Measurements from ENCODE around the gene BOD1L1.

Gene BOD1L1

DNA sequence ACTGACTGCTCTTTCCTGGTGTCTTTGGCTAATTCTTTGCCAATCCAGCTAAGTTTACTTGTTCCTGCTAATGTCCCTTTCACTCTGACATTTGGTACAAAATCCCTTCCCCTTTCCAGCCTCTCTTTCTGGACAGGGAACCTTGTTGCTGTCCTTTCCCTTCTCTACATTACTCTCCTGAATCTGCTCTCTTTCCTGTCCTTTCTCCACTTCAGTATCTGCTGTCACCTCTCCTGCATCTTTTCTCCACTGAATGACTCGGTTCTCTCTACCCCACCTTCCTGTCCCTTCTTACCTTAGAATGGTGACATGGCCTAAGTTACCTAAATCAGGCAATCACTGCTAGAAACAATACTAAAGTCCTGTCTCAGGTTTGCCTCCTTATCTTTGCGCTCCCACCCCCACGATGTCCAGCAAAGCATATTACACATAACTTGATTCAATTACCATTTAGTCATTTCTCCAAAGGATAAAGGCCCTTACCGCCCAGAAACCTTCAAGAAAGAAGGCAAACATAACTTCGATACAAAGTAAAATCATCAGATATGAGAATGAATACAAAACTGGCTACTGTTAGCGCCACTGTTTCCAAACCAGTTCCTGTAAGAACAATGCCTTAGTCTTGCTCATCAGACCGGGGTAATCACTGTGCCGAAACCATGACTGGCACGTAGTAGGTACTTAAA, 890 bp downstream of the BOD1L1 start:
- no peak for DNase-seq (ENCODE audit: extremely low read depth in 1 of 2, low read depth in 1 of 2)

DNA sequence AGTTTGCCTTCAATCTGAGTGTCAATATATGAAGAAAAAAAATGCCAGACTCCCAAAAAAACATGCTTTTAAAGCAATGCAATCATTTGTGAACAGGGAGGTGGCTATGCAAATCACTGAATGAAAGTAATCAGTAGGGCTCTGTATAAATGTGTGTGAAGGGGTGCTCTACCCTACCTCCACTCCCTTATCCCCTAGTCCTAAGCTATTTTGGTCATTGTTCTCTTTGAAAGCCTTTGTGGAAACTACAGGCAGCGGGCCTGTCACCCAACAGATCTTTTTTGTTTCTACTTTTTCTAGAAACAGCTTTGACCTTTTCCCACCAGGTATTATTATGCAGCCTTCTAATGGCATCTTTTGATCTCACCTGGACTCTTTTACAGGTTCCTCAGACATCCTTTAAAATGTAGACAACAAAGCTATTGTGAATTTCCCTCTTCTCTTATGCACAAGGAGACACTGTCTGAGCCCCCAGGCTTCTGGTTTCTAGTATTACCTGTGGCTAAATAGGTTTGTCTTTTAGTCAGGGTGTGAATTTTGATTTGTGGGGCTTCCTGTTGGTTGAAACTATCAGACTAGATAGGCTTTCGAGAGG, 9.2 kb downstream of the BOD1L1 start:
- DNase-seq (ENCODE audit: extremely low read depth in 1 of 2, low read depth in 1 of 2): no peak

DNA sequence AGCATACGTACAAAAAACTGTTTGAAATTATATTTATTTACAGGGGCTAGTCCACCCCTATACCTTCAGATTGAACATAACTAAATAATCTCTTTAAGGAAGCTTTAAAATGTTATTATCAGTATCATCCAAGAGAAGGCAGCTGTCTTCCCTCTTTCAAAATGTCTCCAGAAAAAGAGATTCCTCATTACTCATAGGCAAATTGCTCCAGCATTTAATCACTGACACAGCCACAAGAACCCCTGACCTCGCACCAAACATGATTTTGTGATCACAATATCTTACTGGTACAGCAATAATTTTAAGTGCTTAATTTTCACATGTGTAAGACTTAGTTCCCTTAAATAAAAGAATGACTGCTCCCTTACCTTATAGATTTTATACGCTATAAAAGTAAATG, 9.7 kb downstream of the BOD1L1 start:
- DNase-seq (ENCODE audit: extremely low read depth in 1 of 2, low read depth in 1 of 2): no peak

DNA sequence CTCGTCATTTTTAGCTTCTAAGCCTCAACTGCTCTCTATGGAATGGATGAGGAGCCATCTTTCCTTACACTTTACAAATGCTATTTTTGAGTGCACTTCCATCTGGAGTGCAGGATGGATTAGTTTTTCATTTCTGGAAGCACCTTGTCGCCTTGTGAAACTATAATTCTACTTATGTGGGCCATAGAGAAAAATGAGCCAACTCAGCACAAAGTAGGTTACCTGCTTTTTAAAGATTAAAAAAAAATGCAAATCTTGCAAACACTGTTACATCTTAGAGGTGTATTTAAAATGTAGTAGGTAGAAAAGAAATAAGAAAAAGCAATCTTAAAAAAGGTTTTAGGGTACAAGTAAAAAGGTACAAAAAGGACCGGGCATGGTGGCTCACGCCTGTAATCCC, 10.9 kb downstream of the BOD1L1 start:
- no peak for DNase-seq (ENCODE audit: extremely low read depth in 1 of 2, low read depth in 1 of 2)

DNA sequence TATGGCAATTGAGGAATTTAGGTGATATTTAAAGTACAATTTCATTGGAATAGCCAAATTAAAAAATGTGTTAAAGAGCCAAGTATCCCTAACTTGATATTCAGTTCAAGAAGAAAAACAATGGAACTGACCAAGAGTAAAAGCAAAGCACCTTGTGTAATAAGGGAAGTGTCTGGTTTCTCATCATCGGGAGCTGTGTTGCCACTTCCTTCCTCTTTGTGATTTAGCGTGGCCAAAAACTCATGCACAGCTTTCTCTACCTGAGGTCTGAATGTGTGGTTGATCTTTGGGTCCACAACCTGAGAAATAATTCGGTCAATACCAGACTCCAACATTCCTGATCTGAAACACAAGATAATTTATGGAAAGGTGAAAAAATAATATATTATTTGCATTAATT, 12.4 kb downstream of the BOD1L1 start:
- no peak for DNase-seq (ENCODE audit: extremely low read depth in 1 of 2, low read depth in 1 of 2)

DNA sequence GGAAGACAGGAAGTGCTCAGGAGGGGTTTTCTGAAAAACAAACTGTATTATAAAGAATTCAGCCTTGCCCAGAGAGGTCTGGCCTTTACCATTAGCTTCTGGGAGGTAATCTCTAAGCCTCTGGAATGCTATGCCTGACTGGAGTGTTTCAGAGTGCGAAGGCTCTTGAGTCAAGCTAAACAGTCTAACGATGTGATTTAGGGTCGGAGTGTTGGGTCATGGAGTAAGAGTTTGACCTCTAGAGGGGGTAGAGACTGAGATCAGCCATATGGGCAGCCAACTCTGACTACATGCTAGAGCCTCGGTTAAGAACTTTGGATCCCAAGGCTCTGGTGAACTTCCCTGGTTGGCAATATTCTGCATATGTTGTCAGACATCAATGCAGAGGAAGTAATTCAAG, 15.0 kb downstream of the BOD1L1 start:
- DNase-seq (ENCODE audit: extremely low read depth in 1 of 2, low read depth in 1 of 2): no peak

DNA sequence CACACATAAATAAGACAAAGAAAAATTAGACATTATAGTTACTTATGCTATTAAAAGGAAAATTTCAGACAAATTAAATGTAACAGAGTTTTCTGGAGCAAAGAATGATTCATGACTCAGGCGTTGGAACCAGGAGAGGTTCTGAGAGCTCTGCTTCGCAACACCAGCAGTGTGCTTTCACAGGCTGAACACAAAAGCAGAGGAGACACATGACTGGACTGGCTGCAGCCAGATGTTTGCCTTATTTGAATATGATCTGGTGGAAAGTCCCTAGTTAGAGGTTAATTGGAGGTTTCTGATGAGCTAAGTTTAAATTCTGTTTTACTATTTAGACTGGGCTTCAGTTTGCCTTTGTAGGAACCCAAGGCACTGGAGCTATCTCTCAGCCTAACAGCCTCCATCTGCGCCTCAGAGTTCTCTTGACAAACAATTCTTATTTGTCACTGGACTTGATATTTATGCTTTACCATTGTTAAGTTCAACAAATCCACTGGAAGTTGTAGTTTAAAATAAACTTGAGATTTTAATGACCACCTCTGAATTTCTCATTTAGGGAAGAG, 16.2 kb downstream of the BOD1L1 start:
- no peak for DNase-seq (ENCODE audit: extremely low read depth in 1 of 2, low read depth in 1 of 2)

DNA sequence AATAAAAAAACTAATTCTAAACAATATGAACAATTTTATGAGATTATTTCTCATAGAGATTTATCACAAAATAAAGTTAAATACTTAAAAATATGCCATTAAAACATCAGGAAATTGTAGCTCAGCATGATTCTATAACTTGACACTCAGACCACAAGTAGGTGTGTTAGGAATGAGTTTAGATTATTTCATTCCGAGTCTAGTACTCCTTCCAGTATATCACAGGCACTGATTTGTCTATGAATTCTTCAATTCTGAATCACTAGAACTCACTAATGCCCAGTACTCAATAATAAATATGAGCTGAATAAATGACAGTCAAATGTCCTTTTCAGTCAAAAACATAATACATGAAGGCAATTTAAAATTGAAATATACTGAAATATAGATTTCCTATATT, 22.2 kb downstream of the BOD1L1 start:
- no peak for DNase-seq (ENCODE audit: extremely low read depth in 1 of 2, low read depth in 1 of 2)

DNA sequence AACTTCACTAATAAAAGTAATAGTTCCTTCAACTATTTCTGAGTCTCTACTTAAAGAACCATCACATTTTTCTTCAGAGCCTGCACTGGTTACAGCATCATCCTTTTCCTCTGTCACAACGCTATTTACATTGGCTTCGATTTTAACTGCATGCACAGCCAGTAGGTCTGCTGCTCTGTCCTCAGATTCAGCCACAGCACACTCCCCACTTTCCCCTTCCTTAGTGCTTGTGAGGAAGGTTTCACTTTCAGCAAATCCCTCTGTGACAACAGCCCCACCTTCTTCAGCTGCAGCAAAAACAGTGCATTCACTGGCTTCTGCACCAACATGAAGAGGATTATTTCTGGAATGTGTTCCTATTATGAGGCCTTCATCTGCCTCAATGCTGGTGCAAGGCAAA, 25.7 kb downstream of the BOD1L1 start:
- DNase-seq (ENCODE audit: extremely low read depth in 1 of 2, low read depth in 1 of 2): no peak

DNA sequence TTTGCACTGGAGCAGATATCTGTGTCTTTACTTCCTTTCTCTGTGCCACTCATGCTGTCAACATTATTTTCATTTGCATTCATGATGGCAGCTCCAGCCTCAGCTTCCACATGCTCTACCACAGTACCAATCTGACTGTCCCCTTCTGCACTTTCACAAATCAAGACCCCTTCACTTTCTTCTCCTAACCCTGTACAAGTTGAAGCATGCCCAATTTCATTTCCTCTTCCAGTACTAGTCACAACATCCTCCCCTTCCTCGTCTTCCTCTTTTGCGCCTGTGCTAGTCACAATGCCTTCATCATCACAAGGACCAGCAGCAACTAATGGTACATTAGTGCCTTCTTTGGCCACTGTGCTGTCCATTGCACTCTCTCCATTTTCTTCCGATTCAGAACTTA, 26.5 kb downstream of the BOD1L1 start:
- no peak for DNase-seq (ENCODE audit: extremely low read depth in 1 of 2, low read depth in 1 of 2)

DNA sequence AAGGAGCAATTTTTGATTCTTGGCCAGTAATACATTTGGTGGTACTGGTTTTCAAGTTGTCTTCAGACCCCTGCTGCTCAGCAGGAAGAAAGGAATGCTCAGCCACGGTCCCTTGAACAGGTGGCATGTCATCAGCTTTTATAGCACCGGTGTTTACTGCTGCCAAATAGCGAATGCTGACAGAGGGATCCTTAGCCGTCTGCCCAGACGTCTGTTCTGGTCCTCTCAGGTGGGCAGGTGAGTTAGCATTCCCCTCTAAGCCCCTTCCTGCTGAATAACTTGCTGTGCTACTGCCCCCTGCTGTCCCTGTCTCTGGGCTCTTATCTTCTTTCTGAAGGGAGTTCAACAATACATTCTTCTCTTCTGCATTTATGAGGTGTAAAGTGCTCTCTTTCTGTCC, 28.4 kb downstream of the BOD1L1 start:
- DNase-seq (ENCODE audit: extremely low read depth in 1 of 2, low read depth in 1 of 2): no peak

DNA sequence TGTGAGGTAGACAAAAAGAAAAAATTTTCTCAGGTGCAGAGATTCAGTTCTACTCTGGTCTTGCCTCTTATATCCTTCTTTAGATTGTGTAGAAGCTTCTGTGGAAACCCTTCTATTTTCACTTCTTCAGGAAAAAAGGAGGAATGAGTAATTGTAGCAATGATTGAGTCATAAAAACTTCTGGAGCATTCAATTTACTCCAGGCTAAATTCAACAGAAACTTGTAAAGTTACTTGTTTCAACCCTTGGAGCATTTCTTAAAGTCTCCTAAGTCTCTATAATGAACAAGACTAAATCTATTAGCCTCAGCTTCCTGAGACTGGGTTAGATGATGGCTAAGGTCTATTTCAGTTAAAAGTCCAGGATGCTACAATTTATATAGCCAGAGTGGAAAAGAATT, 29.9 kb downstream of the BOD1L1 start:
- DNase-seq (ENCODE audit: extremely low read depth in 1 of 2, low read depth in 1 of 2): no peak

DNA sequence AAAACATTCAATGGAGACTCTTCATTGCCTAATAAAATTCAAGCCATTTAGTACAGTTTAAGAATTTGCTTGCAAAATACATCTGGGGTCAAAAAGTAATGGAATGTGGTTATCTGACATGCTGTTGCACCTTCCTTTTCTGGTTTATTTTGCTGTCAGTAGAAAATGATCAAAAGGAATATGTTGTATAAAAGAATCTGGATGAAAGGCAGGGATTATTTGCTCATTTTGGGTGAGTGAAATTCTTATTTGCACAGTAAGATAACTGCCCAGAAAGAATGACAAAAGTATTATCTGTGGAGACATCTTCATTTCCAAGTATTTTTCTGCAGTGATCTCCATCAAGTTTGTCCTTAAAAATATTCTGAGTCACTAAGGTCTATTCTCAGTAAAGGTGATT, 30.4 kb downstream of the BOD1L1 start:
- DNase-seq (ENCODE audit: extremely low read depth in 1 of 2, low read depth in 1 of 2): no peak

DNA sequence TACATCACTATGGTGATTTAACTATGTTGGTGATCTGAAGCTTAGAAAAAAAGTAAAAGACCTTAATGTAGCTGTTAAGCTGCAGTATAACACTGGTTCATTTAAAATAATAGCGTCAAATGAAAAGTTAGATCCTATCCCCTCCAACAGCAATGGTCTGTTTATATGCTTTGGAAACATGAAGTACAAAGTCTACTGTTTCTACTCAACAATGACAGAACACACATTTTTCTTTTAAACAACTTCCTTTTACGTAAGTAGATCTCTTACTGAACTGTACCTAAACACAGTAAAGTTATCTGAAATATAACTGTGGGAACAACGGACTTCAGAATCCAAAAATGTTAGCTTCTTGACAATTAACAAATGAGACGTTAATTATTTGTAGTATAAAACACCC, 35.3 kb downstream of the BOD1L1 start:
- no peak for DNase-seq (ENCODE audit: extremely low read depth in 1 of 2, low read depth in 1 of 2)

DNA sequence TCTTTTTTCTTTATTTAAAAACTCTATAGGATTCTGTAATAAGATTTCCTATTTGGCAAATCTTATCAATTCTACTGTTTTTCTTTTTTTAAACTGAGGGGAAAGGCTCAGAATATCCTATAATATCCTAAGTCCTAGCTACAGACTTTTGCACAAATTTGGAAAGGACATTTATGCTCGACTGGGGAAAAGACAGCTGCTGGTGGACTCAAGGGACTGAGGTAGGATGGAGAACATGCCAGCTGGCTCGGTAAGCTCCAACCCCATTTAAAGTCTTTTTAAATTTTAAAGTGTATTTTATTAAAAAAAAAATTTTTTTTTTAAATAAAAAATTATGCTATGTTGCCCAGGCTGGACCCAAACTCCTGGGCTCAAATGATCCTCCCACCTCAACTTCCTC, 36.8 kb downstream of the BOD1L1 start:
- DNase-seq (ENCODE audit: extremely low read depth in 1 of 2, low read depth in 1 of 2): no peak

DNA sequence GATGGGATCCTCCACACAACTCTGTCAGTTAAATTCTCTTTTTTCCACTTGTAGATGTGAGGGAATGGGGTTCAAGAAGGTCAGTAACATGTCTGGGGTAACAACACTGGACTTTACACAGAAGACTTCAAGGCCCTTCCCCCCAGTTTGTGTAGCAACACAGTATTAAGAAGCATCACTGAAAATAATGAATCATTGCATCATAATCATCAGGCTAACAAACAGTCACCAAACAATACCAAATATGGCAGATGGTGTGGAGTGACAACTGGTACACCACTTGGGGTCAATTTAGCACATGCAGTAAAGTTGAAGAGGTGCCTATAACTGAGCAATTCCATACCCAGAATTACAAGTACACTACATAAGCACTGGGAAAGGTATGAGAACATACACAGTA, 38.6 kb downstream of the BOD1L1 start:
- no peak for DNase-seq (ENCODE audit: extremely low read depth in 1 of 2, low read depth in 1 of 2)

DNA sequence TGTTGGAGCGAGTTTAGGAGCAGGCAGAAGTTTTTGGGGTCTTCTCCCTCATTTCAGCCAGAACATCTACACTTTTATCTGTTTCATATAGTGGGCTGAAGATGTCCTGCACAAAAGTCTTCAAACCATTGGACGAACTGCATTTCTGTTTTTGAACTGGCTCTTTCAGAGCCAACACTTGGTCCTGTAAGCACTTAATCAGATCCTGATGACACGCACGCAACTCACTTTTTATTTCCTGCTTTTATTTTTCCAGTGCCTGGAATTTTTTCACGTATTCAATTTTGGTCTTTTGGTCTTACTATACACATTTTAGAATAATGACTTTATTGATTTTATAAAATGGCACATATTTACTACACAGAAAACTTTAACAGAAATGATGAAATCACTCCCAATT, 43.0 kb downstream of the BOD1L1 start:
- no peak for DNase-seq (ENCODE audit: extremely low read depth in 1 of 2, low read depth in 1 of 2)

DNA sequence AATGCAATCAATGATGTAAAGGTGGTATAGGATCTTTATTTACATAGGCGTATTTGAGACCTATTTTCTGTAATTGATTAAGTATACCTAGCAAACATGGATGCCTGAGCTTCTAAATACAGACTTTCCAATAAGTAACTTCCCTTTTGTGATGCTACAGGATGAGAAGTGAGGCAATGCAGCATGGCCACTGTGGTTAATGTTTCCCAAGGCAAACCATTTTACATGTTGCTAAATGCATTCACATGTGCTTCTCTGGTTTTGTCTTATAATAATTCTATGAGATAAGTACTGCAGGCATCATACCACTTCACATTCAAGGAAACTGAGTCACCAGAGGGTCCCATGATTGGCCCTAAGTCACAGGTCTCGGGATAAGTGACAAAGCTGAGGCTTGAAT, 47.5 kb downstream of the BOD1L1 start:
- DNase-seq (ENCODE audit: extremely low read depth in 1 of 2, low read depth in 1 of 2): no peak

DNA sequence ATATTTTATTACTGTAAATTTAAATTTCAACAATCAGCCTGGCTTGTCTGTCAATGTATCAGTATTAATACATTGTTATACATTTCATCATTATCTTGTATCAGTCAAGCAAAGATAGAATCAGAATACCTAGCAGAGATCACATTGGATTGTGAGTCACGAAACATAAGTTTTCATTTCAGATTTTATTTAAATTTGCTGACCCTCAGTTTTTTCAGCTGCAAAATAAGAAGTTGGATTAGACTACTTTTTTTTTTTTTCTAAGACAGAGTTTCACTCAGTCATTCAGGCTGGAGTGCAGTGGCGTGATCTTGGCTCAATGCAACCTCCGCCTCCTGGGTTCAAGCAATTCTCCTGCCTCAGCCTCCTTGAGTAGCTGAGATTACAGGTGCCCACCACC, 49.9 kb downstream of the BOD1L1 start:
- DNase-seq (ENCODE audit: extremely low read depth in 1 of 2, low read depth in 1 of 2): no peak

DNA sequence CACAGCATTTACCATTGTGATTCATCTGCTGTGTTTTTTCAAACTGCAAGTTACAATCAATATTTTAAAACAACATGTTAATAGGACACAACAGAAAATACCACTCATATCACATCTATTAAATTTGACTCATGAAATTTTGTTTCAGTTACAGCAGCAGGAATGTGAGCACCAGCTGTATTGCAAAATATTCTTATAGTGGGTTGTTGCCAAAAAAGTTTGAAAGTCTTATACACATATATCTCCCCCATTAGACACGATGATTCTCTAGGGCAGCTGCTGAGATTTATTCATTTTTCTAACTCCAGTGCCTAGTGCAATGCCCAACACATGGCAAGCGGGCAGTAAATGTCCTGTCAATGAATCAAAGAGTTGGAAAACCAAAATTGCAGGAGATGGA, 56.6 kb downstream of the BOD1L1 start:
- DNase-seq (ENCODE audit: extremely low read depth in 1 of 2, low read depth in 1 of 2): no peak

DNA sequence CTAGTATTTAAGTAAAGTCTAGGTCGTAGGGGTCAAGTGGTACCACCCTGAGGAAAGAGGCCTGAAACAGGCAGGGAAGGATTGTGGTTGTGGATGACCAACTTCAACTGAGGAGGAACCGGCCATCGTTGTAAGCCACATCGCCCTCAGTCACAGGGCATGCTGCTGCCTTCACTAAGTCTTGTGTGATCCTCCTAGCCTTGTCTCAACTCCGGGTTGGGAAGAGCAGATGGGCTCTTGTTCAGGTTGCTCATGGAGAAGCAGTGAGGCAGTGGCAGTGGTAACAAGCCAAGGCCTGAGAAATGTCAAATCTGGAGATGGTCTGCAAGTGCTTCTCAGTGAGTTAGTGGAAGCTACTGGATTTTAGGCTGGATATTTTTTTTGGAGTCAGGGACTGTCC, 60.4 kb downstream of the BOD1L1 start:
- no peak for DNase-seq (ENCODE audit: extremely low read depth in 1 of 2, low read depth in 1 of 2)

DNA sequence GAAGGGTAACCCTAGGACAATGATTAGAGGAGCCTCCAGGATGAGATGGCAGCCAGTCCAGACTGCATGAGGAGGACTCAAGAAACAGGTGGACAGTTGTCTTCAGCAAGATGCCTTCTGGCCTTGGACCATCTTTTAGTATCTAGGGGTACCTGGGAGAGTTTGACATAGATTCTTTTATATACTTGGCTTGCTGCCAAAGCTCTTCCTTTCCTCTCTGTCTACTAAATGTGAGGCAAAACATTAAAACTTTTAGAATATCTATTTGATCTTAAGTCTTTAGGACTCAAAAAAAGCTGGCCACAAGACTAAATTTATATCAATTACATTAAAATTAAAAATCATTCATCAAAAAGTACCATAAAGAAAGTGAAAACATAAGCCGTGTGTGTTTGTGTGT, 64.6 kb downstream of the BOD1L1 start:
- no peak for DNase-seq (ENCODE audit: extremely low read depth in 1 of 2, low read depth in 1 of 2)

DNA sequence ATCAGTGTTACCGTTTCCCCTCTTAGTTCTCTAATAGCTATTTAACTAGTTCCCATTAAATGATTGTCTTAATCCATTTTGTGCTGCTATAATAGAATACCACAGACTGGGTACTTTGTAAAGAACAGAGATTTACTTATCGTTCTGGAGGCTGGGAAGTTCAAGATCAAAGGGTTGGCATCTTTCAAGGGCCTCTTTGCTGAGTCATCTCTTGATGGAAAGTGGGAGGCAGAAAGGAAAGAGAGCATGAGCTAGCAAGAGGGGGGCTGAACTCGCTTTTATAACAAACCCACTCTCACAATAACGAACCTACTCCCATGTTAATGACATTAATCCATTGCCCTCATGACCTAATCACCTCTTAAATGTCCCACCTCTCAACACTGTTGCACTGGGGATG, 65.9 kb downstream of the BOD1L1 start:
- no peak for DNase-seq (ENCODE audit: extremely low read depth in 1 of 2, low read depth in 1 of 2)
